Measurements from ENCODE around the gene CAMKMT.

CAMKMT gene

DNA sequence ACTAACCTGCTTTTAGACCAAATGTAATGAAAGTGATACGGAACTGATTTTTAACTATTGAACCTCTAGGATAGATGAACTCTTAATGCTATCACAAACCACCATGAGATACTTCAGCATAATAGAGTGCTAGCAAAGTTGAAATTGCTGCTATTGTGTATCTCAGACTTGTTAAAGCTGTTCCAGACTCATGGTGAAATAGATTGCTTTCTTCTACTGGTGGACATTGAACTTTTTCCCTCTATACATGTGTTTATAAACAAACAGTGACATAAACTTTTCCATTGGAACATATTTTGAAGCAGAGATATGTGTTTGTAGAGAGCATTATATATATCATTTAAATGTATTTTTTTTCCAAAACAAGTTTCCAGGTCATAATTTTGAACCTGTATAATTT, 157.3 kb downstream of the CAMKMT start:
- no peak for DNase-seq

DNA sequence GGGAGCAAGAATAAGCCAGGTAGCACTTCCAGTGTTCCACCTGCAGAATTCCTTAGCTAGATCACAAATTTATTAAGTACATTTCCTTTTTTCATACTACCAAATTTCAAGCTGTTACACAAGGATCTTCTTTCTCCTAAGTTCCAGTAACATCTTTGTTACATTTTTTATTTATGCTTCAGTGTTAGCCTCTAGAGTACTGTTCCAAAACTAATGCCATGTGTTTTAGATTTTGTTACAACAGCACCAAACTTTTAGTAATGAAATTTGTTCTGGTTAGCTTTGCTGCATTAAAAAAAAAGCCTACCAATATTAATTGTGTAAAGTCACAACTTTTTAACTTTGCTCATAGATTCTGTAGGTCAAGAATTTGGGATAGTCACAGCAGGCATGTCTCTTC, 161.1 kb downstream of the CAMKMT start:
- no peak for DNase-seq

- DNase-seq, result no peak
These were observed 162.7 kb downstream of the CAMKMT start for GRCh38 chr2:44524347-44524926.

GRCh38 chr2:44526352-44526751, 164.6 kb downstream of the CAMKMT start:
- no peak for DNase-seq

DNA sequence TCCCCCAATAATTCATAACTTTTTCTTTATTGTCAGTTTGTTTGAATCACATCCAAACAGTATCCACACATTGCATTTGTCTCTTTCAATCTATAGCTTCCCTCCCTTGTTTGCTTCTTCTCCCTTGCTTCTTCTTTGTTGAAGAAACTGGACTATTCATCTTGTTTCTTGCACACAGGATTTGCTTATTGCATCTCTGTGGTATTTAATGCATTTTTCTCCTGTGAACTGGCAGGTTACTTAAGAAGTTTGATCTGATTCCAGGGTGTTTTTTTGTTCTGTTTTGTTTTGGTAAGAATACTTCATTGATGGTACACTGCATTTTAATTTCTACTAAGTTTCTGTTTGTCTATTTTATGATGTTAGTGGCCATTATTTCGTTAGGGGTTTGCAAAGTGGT, 166.8 kb downstream of the CAMKMT start:
- no peak for DNase-seq

GRCh38 chr2:44529448-44529847, 167.7 kb downstream of the CAMKMT start:
- no peak for DNase-seq

- DNase-seq, result no peak
These were observed 169.5 kb downstream of the CAMKMT start for GRCh38 chr2:44531289-44531688.

- no peak for DNase-seq
These were observed 170.3 kb downstream of the CAMKMT start for GRCh38 chr2:44532031-44532430.

DNA sequence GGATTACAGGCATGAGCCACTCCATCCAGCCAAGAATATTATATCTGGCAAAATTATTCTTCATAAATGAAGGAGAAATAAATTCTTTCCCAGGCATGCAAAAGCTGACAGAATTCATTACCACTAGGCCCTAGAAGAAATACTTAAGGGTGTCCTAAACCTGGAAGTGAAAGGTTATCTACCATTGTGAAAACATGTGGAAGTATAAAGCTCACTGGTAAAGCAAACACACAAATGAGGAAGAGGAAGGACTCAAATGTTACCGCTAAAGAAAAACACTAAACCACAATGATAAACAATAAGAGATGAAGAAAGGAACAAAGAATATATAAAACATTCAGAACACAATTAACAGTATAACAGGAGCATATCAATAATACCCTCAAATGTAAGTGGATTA, 171.8 kb downstream of the CAMKMT start:
- DNase-seq, result no peak

GRCh38 chr2:44535376-44535775, 173.6 kb downstream of the CAMKMT start:
- DNase-seq, result no peak

GRCh38 chr2:44537264-44537663, 175.5 kb downstream of the CAMKMT start:
- DNase-seq, result no peak

GRCh38 chr2:44542520-44542919, 180.8 kb downstream of the CAMKMT start:
- no peak for DNase-seq

DNA sequence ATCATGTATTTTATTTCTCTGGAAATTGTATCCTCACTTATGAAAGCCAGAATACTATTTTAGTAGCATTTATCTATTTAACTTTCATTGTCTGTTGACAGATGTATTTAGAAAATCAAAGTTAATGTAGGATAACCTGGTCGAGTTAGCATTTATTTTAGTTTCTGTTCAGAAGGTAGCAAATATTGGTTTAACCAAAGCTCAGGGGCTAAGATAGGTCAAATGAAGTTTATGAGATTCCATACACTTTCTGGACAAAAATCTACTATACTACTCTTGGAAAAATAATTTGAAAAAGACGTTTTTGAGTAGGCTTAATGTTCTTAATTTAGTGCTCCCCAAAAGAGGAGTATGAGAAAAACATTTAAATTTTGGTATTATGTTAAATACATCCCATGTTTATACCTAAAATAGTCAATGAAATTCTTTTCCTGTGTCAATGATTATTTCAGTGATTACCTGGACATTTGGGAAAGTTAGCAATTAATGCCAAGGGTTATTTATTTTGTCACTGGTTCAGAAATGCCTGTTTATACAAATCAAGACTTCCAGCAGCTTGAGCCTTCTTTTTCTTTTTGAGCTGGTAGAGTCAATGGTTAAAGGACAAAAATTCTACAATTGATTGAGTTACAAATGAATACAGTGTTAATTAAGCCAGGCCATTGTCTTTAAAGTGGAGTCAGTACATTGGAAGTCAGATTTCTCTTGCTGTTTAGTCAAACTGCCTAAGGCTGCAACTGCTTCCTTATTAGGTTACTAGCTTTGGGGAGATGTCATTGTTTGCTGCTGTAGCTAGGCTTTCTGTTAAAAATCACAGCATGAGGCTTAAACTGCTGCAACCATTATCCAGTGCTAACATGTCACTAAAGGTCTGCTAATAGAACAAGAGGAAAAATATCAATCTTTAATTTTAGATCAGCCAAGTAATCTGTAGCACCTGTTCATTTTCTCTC, 182.3 kb downstream of the CAMKMT start:
- peak in 2 of 3 experiments; percentile 81 to 98 for DNase-seq

DNA sequence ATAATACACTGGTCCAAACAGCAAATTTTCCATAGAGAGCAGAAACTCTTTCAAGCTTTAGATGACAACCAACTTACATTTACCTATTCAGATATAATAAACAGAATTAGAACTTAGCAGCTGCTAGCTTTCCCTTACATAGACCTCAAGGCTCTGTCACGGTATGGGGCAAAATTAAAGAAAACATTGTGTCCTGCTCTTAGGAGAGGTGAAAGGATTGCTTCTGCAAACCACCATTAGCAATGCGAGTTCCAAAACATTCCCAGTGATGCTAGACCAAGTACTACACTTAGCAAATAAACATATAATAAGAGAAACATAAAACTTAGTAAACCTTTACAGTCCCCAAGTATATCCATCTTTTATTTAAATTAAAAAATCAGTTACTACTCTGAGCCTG, 183.3 kb downstream of the CAMKMT start:
- peak; percentile 15 to 79 (median 29) for DNase-seq

- peak in 2 of 3 experiments; percentile 45 to 84 for DNase-seq
These were observed 184.8 kb downstream of the CAMKMT start for GRCh38 chr2:44546459-44547127.

- no peak for DNase-seq
These were observed 186.0 kb downstream of the CAMKMT start for GRCh38 chr2:44547718-44548117.

DNA sequence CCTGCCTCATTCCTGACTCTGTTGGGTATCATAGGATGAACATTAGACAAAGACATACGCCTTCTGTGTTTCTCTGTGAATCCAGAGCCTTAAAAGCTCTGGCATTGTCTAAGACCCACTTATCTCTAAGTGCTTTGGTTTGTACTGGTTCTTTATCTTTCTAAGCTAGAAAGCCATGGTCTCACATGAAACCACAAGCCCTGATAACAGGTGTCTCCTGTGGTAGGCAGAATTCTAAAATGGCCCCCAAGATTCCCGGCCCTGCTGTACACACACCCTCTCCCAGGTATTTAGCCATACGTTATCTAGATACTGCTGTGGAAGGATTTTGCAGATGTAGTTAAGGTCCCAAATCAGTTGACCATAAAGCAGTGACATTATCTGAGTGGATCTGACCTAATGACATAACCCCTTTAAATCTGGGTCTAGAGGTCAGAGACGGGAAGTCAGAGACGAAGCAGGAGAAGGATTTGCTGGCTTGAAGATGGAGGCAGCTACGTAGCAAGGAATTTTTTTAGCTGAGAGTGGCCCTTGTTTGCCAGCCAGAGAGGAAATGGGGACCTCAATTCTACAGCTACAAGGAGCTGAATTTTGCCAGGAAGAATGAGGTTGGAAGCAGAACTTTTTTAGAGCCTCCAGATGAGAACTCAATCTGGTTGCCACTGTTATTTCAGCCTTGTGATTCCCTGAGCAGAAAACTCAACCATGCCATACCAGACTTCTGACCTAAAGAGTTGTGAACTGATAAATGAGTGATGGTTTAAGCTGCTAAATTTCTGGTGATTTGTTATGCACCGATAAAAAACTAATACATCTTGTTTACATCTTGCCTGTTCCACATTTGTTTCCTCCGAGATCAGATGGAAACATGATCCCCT, 186.7 kb downstream of the CAMKMT start:
- peak in 1 of 3 experiments; percentile 67 for DNase-seq

GRCh38 chr2:44549099-44549471, 187.3 kb downstream of the CAMKMT start:
- DNase-seq, result no peak

- no peak for DNase-seq
These were observed 188.1 kb downstream of the CAMKMT start for GRCh38 chr2:44549856-44550255.

DNA sequence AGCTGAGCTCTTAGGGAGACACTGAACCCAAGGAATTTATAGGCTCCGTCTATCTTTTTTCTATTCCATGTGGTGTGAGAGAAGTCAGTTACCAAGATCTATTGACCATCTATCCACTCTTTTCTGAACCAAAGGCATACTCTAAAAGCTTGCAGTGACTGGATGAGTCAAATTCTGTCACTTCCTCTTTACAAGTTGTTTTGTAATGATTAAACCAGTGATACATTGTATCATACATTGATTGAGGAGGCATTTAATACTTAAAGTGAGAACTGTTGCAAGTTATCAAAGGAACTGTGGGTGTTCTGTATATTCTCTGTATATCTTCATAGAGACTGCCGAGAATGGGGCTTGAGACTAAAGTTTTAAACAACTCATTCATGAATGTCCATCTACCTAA, 188.8 kb downstream of the CAMKMT start:
- no peak for DNase-seq

GRCh38 chr2:44551497-44551896, 189.8 kb downstream of the CAMKMT start:
- no peak for DNase-seq

- DNase-seq, result no peak
These were observed 191.7 kb downstream of the CAMKMT start for GRCh38 chr2:44553456-44553855.

- DNase-seq, result no peak
These were observed 194.0 kb downstream of the CAMKMT start for GRCh38 chr2:44555700-44556099.

Data from NCI-H1417 (cell line).